Left kidney (tissue), 2 donors: Measurements from ENCODE around the gene FAM9C. TPM values are rescaled to one million over a fixed set of nuclear protein-coding genes. Genes with fewer than 3 reads are reported as not detected.

Experiments
- DNase-seq: peaks from one replicate; pipeline ENCODE4 v3.0.0-alpha.2; 2013
- polyA plus RNA-seq: library from polyadenylated mRNA; unstranded; fragments of 120-200 nt; gene quantifications from one replicate; pipeline ENCODE4 v1.2.1, GENCODE V29; 2013; ENCODE audit not compliant: insufficient read length

FAM9C gene
- polyA plus RNA-seq, 1 donor: 0.25 TPM

GRCh38 chrX:13007519-13008188 lies 36.8 kb downstream of the FAM9C start:
- DNase-seq: no peak

DNA sequence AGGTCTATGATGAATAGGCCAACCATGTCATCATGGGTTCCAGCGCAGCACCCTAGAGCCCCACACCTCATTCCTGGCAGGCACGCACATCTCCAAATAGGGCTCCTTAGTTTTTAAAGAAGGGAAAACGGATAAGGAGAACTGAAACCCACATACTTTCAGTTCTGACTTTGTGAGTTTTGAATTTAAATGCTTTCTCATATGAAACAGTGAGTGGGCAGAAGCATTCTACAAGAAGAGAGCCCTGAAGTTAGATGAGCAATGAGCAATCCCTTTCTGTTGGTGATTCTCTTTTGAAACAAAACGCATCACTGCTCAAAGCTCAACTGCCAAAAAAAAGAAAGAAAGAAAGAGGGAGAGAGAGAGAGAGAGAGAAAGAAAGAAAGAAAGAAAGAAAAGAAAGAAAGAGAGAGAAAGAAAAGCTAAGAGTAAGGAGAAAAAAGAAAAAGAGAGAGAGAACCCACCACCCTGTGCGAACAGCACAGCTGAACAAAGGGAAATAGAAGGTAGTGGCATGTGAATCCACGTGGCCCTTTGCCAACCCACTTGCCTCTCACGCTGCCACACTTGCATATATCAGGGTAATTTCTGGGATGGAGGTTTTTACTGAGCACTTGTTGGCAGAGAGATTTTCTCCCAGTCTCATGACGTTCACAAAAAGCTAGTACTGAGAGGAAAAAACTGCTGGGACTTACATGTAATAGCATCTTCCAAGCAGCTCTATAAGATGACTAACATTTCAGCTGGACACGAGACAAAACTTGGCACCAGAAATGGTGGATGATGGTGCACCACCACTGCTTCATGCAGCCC lies 38.6 kb downstream of the FAM9C start:
- no peak for DNase-seq

DNA sequence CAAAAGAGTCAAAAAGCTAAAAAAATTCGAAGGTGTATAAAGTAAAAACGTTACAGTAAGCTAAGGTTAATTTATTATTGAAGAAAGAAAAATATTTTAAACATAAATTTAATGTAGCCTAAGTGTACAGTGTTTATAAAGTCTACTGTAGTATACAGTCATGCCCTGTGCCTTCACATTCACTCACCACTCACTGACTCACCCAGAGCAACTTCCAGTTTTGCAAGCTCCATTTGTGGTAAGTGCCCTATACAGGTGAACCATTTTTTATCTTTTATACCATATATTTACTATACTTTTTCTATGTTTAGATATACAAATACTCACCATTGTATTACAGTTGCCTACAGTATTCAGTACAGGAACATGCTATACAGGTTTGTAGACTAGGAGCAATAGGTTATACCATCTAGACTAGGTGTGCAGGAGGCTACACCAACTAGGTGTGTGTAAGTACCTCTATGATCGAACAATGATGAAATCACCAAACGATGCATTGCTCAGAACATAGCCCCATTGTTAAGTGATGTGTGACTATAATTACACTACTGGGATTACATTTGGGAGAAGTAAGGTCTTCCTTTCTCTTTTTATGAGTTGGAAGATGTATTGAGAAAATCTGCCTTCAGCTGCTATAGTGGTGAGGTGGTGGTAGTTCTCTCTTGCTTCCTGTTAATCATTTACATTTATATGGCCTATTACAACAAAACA lies 42.3 kb downstream of the FAM9C start:
- no peak for DNase-seq

DNA sequence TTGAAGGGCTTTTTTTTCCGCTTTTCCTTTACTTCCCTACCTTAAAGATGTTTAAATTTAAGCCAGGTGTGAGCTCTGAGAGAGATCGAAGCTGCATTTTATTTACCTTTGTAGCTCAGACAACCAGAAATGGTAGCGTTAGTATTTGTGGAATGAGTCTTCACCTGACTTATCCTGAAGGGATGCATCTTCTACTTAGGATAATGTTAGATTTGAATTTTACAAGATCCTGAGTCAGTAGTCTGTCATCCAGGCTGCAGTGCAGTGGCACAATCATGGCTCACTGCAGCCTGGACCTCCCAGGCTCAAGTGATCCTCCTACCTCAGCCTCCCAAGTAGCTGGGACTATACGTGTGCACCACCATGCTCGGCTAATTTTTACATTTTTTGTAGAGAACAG lies 43.3 kb downstream of the FAM9C start:
- no peak for DNase-seq

DNA sequence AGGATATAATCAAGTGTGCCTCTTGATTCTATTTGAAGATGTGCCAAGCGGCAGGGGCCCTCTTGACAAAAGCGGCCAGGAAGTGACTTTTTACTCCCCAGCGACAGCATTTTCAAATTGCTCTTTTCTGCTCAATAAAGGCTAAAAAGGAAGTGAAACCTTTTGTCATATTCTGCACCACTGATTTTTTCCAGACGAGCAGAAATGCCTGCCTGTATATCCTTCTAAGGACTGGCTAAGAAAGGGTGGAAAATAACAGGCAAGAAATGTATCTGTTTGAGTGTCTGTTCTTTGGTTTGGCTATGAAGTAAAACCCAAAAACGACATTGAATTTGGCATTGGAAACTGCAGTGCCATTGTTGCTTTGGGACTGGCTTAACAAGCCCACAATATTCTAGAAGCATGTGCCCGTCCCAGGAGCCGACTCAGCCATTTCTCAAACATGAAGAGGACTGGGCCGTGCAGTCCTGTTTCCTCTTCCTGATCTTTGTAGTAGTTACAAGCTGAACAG lies 44.1 kb downstream of the FAM9C start:
- no peak for DNase-seq

DNA sequence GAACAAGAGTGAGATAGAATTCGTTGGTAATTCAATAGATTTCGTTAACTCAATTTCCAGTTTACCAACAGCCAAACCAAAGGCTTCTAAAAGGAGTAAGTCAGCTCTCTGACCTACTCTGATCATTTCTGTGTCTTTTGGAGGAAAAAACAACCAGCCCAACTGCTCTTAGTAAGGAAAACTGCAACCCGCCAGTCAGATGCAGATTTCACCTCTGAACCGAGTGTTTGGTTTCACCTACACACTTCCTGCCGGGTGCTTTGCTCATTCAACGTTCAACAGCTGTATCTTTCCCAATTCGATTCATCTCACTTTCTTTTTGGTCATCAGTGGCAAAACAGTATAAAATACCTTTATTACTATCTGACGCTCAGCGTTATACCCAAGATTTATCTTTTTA lies 45.0 kb downstream of the FAM9C start:
- DNase-seq: no peak

DNA sequence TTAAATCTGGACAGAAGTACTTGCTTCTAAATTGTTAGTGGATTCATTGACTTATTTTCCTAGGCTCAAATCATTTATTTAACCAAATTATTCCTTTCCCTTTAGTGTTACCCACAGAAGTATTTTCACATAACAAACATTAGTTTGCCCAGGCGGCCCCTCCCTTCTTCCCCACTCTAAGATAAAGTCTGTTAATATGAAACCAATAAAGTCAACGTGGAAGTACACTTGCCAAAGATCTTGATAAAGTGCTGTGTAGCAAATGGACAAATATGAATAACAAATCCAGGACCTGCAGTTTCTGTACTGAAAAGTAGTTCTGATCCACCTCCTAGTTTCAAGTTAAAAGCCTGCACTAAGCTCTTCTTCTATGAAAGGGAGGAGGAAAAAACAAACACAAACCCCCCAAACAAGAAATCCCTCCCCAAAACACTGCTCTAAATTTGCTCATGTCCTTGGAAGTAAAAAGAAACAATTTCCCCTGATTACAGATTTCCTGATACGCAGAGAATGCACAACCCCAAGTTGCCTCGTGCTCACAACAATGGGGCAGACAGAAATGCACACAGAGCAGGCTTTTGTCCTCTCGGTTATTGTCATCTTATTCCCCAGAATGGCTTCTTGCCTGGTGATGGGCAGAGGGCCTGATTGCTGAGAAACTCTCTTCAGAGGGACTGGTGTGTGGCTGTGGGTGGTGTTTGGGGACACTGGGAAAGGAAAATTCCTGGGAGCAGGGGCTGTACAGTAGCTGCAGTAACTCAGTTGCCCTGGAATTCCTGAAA lies 46.3 kb downstream of the FAM9C start:
- DNase-seq: no peak

GRCh38 chrX:12996934-12997435 lies 47.4 kb downstream of the FAM9C start:
- DNase-seq: no peak

- DNase-seq: no peak
These were observed 50.1 kb downstream of the FAM9C start for GRCh38 chrX:12994321-12994720.

DNA sequence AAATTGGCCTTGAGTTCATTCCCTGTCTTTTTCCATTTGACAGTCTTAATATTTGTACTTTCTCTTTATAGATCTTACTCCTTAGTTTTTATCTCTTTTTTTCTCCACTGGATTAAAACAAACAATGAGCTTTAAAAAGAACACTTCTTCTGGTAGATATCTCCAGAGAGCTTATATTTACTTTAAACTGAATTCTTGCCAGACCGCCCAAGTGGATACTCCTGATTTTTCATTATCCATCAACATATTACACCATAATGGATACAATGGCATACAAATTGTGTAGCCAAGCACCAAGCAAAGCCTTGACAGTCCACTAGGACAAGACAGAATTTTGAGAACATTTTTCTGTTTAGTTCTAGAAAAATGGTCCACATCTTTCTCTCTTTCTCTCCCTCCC lies 50.6 kb downstream of the FAM9C start:
- DNase-seq: no peak

DNA sequence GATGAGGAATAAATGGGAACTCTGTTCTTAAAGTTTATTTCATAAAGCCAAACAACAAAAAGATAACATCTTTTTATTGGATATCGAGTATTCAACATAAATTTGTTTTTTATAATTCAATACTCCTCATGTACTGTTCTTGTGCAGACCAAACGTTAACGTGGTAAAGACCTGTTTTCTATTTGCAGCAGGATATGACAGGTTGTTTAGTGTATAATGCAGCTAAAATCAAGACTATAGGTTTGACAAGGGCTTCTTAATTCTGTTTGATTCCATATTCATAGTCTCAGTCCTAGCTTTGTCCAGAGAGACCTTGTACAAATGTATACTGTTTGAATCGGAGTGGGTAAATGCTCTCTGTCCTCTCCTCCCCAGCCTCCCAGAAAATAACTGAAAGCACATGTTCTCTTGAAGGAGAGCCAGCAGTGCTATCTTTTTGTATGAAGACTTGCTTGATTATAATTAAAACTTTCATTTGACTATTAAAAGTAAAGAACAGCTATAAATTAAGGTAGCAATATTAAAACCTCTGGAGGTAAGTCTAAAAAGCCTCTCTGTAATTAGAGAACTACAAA lies 51.8 kb downstream of the FAM9C start:
- DNase-seq: no peak

GRCh38 chrX:12991575-12991974 lies 52.8 kb downstream of the FAM9C start:
- no peak for DNase-seq

DNA sequence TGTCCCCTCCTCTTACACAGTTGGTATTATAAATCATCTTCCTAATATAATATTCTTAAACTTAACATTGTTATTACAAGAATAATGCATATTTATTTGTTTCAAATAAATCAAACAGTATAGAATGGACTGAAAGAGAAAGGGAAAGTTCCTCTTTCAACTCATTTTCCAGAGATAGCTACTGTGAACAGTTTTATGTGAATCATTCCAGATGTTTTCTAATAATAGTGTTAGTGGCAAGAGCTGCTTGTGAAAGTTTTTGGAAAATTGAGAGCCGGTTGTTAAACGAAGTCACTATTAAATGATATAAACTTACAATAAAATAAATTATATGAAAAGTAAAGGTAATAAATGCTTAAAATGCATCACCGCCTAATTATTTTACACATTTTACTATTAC lies 55.0 kb downstream of the FAM9C start:
- DNase-seq: no peak

DNA sequence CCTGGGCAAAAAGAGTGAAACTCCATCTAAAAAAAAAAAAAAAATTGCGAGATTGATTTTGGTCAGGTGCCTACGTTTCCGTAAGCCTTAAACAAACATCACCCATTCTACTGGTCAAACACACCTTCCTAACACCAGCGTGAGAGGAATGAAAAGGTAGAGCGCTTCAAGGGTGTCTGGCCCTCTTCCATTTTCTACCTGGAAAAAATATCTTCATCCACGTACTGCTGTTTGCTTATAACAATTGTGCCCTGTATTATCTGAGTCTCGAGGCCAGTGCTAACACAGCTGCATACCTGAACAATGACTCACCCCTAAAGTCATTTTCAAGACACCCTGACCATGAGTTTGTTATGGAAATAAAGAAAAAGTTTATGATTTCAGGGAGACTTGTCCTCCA lies 55.6 kb downstream of the FAM9C start:
- DNase-seq: no peak

GRCh38 chrX:12987900-12988594 lies 56.4 kb downstream of the FAM9C start:
- no peak for DNase-seq

DNA sequence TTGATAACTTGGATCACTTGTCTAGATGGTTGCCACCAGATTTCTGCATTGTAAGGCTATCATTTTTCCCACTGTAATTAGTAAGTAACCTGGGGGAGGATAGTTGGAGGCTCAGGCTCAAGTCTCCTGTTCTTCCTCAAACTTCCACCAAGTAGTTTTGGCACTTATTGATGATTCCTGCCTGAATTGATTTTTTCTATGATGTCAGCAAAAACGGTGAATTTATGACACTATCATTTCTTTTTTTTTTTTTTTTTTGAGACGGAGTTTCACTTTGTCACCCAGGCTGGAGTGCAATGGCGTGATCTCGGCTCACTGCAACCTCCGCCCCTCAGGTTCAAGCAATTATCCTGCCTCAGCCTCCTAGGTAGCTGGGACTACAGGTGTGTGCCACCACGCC lies 57.1 kb downstream of the FAM9C start:
- no peak for DNase-seq

DNA sequence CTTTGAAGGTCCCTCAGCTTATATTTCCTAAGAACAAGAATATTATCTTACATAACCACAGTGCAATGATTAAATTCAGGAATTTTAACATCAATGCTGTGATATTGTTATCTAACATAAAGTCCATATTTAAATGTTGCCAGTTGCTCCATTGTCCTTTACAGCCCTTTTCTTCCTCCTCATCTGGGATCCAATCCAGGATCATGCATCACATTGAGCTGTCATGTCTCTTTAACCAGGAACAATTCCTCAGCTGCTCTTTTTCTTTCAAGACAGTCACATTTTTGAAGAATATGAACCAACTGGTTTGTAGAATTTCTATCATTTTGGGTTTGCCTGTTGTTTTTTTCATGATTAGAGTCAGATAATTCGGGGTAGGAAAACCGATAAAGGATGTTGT lies 57.5 kb downstream of the FAM9C start:
- no peak for DNase-seq

GRCh38 chrX:12986164-12986779 lies 58.1 kb downstream of the FAM9C start:
- DNase-seq: no peak
